GM18873 (cell line): Measurements from ENCODE around the gene RASL10B.

Experiments used
- ATAC-seq: cut with Tn5 transposase; IDR thresholded peaks from one replicate; pipeline ENCODE4 v1.9.1; 2021; ENCODE audit warnings: mild to moderate bottlenecking, moderate library complexity, moderate number of reproducible peaks; ENCODE audit not compliant: unreplicated experiment, low FRiP score

Gene RASL10B

DNA sequence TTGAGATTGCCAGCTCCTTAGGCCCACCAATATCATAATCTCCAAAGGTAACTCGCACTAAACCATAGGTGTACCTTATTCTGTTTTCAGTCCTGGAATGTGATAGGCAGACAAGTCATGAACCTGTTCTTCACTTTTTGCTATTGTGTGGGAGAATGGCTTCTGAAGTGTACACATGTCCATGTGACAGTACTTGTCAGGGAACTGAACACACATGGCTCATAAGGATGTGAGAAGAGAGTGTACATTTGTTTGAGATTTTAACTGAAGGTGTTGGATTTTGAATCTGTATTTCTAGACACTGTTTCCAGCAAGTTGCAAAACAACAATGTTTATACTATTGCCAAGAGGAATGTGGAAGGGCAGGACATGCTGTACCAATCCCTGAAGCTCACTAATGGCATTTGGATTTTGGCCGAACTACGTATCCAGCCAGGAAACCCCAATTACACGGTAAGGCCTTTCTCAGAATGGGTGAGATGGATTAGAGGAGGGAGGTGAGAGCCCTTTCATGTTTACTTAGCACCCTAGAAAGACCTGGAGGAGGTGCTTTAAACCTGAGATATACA lies 14.5 kb upstream of the RASL10B start:
- no peak for ATAC-seq

DNA sequence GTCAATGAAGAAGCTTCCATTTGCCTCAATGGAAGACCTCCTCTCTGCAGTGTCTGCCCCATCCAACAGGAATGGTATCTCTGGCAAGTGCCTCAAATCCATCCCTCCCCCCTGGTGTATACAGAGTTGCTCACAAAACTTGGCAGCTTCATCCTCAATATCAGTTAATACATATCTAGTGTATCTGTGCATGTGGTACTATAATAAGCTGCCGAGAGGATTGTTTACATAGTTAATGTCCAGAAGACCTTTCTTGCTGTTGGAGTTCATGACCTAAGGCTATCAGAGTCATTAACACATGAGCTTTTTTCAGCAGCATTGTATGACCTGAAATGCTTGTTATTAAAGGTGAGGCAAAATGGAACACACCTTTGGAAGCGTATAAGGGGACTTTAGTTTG lies 14.0 kb upstream of the RASL10B start:
- no peak for ATAC-seq

DNA sequence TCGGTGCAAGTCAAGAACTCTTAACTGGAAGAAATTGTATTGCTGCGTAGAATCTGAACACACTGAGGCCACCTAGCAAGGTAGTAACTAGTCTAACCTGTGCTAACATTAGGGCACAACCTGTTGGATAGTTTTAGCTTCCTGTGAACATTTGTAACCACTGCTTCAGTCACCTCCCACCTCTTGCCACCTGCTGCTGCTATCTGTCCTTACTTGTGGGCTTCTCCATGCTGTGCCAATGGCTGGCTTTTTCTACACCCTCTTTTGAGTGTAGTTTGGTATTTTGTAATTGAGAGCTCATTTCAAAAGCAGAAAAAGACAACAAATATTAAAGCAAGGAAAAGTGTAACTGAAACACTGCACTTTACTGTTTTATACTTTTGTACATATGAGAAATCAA lies 7.7 kb upstream of the RASL10B start:
- ATAC-seq: no peak

DNA sequence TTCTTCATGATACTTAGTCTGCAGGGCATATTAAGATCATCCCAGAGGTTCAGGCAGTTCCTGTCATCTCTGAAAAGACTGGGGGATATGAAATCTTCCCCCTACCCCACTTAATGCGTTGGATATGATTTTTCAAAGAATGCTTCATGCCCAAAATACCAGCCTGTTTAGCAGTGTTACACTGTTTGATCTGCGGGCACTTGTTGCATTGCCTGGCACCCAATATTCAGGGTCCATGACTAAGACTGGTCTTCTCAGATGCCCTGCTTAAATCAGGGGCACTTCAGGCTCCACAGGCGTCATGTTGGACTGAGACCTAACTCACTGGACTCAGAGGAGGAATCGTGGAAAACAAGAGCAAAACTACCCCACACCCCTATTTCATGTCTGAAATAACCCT lies 6.4 kb upstream of the RASL10B start:
- ATAC-seq: no peak

DNA sequence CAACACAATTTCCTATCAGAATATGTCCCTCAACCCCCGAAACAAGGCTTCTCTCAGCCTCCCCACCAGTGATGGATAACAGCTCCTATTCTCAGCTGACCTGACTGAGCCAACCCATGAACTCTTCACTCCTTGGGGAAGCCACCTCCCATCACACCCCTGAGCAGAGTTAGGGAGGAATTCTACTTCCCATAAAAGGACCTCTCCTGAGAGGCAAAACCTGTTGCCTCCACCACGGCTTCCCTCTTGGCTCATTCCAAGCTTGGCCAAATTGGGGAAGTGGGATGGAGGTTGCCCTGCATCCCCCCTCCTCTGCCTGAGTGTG lies 5.7 kb upstream of the RASL10B start:
- no peak for ATAC-seq

DNA sequence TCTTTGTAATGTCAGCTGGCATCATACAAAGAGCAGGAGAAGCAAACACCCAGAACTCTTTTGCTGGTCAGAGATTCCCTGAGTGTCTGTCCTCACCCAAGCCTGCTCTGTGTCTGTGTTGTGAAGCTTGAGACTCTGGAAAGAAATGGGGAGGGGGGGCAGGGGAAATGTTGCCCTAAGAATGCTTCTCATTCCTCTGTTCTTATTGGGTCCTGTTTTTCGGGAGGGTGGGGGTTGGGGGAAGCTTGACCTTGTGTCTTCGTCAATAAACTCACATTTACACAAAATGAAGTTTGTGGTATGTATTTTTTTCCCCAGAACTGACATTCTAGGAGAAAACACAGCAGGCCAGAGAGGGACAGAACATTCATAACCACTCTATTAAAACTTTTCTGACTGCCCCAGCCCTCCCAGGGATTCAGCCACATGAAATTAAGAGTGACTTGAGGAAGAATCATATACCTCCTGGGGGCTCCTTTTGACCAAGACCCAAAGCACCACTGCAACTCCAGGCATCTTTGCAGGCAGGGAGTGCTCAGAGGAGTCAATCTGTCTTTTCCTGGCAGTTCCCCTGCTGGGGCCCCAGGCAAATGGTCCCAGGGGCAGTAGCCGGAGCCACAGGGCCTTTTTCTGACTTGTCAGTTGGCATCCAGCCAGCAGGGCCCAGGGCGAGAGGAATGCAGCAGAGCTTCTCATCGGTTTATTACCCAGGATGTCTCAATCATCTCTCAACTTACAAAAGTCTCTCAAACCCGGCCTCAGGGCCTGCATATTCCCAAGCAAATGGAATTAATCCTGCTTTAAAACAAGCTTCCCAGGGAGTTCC lies 5.1 kb upstream of the RASL10B start:
- ATAC-seq: no peak

DNA sequence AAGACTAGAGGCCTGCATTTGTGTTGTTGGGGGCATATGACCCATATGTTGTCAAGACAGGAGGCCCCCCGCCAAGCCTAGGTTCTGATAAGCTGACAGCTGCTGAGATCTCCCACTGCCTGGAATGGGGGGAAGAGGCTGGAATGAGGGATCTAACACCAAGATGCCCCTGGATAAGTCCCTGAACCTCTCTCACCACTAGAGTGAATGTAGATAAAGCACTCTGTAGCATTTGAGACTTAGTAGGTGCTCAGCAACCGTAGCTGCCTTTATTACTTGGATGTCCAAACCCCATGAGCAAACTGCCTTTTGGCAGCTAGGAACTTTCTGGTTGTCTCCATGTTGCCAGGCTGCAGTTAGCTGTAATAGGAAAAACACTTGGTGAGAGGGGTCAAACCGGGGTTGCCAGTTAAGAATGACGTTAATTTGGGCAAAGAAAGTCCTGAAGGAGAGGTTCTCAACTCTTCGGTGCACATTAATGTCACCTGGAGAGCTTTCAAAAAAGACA lies 4.4 kb upstream of the RASL10B start:
- no peak for ATAC-seq

DNA sequence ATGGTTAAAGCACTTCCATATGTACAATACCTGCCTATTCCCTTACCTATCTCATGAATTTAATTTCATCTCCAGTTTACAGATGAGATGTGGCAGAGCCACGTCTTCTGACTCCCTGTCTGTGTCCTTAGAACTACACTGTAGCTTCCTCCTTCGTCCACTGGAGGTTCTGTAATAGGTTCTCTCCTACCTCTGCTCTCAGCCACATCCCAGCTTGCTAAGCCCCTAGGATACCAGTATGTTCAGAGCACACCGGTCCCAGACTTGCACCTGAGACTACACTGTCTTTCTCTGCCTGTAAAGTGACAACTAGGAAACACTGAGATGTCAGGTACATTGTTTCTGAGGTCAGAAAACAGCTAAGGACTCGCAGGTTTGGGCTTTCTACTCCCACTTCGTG lies 3.8 kb upstream of the RASL10B start:
- no peak for ATAC-seq

DNA sequence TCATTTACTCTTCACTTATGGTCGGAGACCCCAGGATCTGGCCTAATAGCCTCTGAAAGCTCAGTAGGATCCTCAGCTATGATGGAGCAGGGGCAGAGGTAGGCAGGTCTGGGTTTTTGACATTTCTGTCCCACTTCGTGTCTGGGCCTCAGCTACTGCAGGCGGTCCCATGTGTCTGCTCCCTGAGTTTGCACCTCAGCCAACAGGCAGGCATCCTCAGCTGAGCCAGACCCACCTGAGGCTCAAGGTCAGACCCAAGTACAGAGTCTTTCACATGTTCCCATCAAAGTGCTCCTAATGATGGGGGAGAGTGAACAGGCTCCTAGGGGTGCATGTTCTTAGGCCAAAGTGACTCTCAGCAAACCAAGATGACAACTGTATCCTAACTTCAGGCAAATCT lies 2.9 kb upstream of the RASL10B start:
- no peak for ATAC-seq

DNA sequence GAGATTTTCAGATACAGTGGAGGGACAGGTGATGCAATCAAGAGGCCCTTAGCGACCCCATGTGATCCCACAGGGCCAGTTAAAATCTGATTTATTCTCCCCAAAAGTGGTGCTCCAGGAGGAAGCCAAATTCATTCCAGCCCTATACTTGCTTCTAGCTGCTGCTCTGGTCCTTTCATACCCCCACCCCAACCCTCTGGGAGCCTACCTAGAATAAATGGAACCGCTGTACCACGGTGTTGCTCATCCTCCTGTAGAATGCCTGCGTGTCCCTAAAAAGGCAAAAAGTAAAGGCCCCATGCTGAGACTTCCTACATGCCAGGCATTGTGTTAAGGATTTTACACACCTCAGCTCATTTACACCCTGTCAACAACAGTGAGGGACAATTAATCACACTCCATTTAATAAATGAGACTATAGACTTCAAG lies 2.0 kb upstream of the RASL10B start:
- ATAC-seq: no peak

DNA sequence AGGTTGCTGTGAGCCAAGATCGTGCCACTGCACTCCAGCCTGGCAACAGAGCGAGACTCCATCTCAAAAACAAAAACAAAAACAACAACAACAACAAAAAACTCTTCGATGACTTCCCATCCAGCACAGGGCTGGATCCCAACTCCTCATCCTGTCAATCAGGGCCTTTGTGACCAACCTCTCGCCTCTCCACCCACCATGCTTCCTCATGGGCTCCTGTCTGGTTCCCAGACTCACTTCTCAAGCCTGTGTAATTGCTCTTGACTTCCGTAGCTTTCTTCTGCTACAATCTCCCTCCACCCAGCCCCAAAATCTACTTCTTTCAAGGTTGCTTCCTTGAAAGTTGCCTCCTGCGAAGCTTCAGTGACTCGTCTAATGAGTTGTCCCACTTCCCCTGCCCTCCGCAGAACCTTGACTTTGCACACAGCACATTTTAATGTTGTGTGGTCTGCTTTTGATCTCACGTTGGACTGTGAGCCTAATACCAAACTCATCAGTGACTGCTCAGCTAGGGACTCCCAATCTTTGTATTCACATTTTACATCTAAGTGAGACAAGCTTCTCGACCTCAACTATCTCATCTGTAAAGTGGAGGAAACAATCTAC lies 936 bp upstream of the RASL10B start:
- ATAC-seq: no peak

DNA sequence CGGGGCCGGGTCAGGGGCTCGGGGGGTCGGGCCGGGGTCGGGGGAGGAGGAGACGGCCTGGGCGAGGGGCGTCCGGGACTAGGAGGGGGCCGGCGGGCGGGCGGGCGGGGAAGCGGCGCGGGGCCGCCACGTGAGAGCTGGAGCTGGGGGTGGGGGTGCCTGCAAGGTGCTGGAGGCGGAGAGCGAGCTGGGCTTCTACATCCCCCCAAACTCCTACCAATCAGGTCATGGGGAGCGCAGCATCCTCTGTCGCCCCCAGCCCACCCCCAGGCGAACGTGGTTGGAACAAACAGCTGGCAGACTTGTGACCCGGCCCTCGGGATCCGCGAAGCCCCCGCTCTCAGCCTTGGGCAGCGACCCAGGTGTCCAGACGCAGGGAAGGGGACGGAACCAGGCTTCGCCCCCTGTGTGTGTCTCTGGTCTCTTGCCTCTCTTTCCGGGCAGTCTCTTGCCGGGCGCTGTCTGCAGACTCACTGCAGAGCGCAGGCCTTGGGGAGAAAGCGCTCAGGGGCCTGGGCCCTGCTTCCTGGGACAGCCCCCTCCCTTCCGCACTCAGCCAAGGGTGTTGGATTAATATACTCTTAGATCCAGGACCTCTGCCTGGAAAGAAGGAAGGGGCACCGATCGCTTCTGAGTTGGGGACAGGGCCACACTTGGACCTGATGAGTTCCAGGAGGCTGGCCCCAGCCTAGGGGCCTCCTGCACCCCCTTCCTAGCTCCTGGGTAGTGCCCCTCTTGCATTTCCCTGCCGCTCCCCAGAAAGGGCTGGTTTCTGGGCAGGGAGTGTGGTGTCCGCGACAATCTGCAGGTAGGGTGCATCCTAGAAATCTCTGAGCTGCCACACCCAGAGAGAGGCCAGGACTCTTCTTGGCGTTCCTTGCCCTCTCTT lies 722 bp downstream of the RASL10B start:
- no peak for ATAC-seq

DNA sequence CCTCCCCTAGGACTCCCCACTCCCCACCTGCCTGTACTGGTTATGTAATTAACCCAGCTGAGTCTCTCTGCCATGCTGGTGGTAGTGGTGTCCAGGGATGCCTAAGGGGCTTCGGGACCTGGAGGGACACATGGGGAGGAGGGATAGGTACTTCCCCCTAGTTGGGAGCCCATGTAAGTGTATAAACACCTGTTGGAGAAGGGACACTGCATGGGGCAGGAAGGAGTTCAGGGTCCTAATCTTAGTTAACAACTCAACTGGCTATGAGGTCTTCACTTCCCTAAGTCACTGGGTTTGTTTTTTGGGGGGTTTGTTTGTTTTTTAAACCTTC lies 1.3 kb downstream of the RASL10B start:
- no peak for ATAC-seq

DNA sequence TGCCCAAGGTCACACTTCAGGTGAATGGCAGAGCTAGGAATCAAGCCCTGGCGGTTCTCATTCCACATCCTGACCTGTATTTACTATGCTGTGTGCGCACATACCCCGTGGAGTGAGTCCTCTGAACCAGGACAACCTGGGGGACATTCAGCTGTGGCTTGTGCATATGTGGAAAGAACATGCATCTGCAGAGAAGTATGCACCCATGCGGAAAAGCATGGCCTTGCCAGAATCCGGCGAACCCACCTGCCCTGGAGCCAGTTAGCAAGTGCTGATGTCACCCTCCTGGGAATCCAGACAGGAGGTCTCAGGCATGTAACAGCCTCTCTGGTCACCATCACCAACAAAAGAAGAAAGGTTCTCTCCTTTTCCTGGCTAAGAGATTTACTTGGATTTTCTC lies 1.9 kb downstream of the RASL10B start:
- no peak for ATAC-seq

DNA sequence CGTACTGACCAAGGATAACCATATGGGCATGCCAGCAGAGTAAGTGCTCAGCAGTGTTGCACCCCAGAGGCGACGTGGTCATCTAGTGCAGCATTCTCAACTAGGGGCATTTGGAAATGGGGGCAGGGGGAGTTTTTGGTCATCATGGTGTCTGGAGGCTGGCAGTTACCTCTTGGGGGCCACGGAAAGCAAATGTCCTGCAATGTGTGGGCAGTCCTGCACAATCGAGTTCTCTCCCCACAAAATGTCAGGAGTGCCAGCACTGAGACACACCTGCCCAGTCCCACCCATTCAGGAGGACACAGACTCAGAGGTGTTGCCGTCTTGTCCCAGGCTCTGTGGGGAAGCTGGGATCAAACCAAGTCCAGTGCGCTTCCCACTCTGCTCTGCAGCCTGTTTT lies 3.0 kb downstream of the RASL10B start:
- no peak for ATAC-seq

DNA sequence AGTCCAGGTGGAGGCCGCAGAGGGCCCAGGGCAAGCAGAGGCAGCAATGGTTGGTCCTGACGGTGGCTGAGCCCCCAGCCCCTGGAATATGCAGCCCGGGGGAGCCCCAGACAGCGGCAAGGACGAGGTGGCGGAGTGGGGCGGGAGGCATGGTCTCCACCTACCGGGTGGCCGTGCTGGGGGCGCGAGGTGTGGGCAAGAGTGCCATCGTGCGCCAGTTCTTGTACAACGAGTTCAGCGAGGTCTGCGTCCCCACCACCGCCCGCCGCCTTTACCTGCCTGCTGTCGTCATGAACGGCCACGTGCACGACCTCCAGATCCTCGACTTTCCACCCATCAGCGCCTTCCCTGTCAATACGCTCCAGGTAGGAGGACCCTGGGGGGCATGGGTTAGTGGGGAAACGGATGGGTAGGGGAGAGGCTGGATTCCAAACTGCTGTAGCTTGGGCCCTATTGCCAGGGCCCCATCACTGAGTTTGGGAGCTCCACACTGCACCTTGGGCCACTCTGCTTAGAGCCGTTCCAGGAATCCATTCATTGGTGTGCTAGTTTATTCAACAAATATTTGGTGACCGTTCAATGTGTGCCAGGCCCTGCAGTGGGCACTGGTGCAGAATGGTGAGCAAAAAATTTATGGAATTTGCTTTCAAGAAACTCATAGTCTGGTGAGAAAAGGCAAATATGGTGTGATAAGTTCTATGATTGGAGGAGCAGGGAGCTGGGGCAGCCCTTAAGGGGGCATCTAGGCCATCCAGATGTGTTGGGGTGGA lies 3.8 kb downstream of the RASL10B start:
- ATAC-seq: no peak

DNA sequence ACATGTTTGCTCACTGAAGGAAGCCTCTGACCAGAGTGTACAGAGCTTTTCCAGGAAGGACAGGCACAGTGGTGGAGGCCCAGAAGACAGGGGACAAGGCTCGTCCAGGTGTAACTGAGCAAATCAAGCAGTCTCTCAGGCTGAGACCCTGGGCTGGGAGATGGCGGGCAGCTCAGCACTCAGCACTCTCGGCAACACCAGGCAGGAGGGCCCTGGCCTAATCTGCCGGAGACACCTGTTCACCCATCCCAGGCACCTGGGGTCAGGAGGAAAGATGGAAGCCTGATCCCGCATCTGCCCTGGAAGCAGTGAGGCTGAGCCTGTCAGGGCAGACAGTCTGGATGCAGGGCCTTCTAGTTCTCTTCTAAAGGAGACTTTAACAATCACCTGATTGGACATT lies 4.8 kb downstream of the RASL10B start:
- no peak for ATAC-seq

DNA sequence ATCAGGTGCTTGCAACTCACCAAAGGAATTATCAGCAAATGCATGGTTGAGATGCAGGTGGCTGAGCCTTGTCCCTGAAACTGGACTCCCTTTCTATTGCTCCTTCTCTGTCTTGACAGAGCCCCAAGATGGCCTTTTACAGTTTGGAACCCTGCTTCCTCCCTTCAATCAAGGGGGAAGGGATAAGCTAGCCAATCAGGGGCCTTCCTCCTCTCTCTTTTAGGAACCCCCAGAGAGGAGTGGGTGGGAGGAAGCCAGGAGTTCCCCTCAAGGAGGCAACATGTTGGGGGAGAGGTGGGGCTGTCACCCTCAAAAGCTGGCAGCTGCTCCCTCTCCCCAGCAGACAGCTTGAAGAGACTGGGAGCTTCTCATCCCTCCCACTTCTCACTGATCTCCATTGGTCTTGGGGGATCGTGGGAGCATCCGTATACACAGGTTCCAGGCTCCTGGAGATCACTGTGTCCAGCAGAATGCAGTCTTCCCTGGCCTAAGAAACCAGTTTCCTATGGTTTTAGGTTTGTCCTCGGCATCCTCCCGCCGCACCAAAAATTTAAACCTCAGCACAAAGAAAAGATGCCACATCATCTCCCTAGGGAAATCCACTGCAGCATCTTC lies 7.2 kb downstream of the RASL10B start:
- no peak for ATAC-seq

DNA sequence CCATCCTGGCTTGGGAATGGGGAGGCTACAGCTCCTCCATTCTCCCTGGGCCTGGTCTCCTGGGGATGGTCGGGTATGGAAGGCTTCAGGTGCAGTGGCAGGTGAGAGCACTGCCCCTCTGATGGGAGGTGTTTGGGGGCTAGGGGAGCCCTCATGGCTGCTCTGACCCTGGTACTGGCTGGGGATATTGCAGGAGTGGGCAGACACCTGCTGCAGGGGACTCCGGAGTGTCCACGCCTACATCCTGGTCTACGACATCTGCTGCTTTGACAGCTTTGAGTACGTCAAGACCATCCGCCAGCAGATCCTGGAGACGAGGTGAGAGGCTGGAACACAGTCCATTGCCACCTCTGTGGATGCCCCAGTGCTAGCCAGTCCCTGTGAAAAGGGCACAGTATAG lies 8.8 kb downstream of the RASL10B start:
- no peak for ATAC-seq
